ENCODE measurements around the gene STK10. TPM values are rescaled to one million over a fixed set of nuclear protein-coding genes. Genes with fewer than 3 reads are reported as not detected.
"Not testable (repeated sequence)": the region's sequence is repeated elsewhere in the genome, so short reads cannot be mapped to it uniquely, and the experiment has no call there.

The STK10 gene
- polyA plus RNA-seq, 1 donor: 15.8 TPM

DNA sequence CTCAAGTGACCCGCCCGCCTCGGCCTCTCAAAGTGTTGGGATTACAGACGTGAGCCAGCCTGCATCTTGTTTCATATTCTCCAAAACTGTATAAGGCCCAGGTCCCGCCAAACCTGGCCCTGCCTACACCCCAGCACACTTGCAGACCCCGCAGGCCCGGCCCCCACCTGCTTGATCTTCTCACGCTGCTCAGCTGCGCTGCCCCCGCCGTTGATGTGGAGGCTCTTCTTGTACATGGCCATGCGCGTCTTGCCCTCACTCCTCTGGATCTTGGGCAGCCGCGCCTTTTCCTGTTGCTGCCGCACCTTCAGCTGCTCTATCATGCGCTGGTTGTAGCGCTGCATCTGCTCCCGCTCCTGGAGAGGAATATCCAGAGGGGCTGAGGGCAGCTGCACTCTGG is 132.6 kb downstream of the STK10 start:
- no peak for DNase-seq (ENCODE audit: low read depth)

GRCh38 chr5:172054611-172055153 is 133.3 kb downstream of the STK10 start:
- no peak for DNase-seq (ENCODE audit: low read depth)

GRCh38 chr5:172052450-172053236 is 135.4 kb downstream of the STK10 start:
- DNase-seq (ENCODE audit: low read depth): no peak

DNA sequence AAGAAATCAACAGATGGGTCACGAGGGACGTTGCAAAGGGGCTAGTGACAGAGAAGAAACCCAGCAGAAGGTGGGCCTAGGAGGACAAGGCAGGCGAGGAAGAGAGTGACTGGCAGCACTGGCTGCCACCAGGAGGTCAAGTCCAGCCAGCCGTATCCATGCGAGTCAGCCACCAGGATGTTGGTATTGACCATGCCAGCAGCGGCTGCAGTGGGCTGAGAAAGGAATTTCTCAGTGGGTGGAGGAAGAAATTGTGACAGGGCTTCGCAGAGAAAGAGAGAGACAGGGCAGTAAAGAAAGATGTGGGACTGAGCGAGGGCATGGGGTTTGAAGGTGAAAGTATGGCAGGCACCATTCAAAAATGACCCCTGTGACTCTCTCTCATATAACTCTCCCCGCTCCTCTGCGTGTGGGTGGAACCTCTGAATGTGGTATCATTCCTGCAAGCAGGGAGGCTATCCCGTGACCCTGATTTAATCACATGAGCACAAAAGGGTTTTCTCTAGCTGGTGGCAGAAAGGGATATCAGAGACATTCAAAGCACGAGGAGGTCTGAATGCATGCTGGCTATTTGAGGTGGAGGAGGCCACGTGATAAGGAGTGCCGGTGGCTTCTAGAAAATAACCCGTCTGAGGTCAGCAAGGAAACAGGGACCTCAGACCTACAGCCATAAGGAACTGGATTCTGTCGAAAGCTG is 136.2 kb downstream of the STK10 start:
- no peak for DNase-seq (ENCODE audit: low read depth)

DNA sequence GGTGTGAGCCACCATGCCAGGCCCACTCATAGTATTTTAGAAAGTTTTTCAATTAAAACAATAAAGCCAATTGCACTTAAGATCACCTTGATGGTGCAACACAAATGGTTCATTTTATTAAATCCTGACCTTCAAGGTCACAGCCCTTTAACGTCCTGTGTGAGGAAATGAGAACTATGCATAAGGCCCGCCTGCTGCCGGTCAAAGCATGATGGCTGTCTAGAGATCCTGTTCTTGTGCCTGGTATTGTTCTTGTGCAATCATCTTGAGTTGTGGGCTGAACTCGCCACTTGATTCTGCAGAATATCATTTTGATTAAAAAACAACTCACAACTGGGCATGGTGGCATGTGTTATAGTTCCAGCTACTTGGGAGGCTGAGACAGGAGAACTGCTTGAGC is 137.9 kb downstream of the STK10 start:
- no peak for DNase-seq (ENCODE audit: low read depth)

DNA sequence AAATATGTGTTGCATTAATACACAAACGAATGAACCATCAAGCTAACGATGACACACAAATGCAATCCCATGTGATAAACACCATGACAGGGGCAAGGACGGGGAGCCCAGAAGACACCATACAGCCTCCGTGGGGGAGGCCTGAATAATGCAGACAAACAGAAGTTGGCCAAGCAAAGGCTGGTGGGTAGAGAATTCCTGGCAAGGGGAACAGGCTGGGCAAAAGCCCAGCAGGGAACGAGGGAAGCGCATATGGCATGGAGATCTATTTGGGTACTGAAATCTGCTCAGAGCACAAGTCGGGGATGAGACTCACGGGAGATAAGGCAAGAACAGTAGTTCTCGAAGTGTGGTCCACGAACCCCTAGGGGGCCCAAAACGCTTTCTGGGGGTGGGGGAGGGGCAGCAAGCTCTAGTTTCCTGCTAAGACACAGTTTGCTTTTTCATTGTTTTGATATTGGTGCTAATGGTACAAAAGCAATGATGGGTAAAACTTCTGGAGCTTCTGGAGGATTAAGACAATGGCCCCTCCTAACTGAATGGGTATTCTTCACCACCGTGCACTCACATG is 138.7 kb downstream of the STK10 start:
- no peak for DNase-seq (ENCODE audit: low read depth)

DNA sequence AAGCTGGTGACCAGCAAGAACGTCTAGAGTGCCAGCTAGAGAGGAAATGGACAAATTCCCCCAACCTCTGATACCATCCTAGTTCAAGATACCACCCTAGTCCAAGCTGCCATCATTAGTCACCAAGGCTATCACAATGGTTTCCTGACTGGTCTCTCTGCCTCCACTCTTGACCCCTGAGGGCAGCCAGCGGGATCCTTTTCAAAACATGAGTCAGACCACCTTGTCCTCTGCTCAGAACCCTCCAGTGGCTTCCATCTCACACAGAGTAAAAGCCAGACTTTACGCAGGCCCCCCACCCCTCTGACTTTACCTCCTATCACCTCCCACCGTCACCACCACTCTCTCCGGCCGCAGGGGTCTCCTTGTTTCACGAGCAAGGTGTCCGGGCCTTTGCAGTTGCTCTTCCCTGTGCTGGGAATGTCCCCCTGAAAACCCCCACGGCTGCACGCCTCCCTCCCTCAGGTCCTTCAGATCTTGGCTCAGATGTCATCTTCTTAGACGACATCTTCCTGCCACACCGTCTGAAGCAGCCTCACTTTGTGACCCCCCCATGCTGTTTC is 139.4 kb downstream of the STK10 start:
- DNase-seq (ENCODE audit: low read depth): no peak

DNA sequence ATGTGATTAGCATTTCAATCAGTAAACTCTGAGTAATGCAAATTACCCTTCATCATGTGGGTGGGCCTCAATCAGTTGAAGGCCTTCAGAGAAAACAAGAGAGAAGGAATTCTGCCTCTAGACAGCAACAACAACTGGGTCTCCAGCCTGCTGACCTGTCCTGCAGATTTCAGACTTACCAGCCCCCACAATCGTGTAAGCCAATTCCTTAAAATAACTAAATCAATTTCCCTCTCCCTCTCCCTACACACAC is 139.9 kb downstream of the STK10 start:
- no peak for DNase-seq (ENCODE audit: low read depth)

DNA sequence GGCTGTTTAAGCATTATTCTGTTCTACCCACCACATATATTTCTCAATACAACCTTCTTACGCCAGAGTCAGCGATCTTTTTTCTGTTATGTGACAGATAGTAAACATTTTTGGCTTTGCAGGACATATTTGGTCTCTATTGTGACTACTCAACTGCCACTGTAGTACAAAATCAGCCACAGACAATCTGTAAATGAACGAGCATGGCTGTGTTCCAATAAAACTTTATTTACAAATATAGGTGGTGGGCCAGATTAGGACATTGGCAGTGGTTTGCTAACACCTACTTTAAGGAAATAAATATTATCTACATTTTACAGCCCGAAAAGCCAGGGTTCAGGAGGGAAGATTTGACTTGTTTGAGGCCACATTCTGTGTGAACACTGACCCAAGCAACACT is 141.4 kb downstream of the STK10 start:
- DNase-seq (ENCODE audit: low read depth): no peak

GRCh38 chr5:172045315-172045632 is 142.8 kb downstream of the STK10 start:
- DNase-seq (ENCODE audit: low read depth): no peak

DNA sequence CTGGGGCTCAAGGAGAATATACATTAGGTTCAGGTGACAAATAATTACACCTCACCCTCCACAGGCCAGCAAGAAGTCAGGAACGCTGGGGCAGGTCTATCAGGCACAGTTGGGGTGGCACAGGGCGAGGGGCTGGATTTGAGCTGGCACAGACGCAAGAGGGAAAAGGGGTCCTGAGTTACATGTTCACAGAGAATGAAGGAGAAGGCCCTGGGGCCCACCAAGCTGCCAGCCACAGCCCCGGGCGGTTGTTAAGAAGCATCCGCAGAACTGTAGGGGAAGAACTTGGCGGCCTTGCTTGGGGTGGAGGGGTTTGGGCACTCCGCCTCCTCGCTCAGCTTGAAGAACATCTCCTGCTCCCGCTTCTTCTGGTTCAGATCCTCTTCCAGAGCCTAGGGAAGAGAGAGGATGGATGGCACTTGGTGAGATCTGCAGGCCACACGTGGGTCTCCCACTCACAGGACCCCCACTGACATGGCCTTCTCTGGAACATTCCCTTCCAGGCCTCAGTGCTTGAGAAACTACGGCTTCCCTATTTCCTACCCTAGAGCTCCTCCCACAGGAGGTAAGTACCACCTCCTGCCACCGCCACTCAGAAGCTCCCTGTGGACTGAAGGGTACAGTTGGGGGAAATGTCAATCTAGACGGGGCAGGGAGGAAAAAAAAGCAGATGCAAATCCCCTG is 143.3 kb downstream of the STK10 start:
- DNase-seq (ENCODE audit: low read depth): no peak

GRCh38 chr5:172043865-172044264 is 144.2 kb downstream of the STK10 start:
- no peak for DNase-seq (ENCODE audit: low read depth)

- DNase-seq (ENCODE audit: low read depth): no peak
Observed at GRCh38 chr5:172042183-172042582, 145.8 kb downstream of the STK10 start.

DNA sequence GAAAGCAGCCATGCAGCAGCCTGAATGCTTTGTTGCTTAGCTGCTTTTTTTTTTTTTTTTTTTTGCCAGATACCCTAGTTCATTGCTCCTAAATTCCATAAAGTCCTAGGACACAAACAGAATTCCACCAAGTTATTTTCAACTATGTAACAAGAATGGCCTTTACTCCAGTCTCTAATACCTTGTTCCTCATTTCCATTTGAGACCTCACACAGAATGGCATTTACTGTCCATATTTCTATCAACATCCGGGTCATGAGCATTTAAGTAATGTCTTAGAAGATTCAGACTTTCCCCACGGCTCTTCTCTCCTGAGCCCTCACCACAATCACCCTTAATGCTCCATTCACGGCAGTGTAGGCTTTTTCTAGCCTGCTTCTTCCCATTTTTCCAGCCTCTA is 149.9 kb downstream of the STK10 start:
- DNase-seq (ENCODE audit: low read depth): no peak

- no peak for DNase-seq (ENCODE audit: low read depth)
Observed at GRCh38 chr5:172035049-172035448, 153.0 kb downstream of the STK10 start.

- DNase-seq (ENCODE audit: low read depth): no peak
Observed at GRCh38 chr5:172031894-172032461, 156.0 kb downstream of the STK10 start.

DNA sequence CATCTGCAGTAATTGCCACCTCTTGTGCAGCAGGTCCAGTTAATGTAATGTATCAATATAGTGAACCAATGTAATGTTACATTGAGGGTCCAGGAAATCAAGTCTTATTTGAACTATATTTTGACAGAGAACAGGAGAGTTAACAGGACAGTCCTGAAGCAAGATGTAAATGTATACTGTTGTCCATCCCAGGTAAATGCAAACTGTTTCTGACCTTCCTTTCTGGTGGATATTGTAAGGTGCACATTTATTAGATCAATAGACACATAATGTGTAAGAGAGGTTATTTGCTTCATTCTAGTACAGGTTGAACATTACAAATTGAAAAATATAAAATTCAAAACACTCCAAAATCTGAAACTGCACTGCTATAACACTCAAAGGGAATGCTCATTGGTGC is 158.1 kb downstream of the STK10 start:
- no peak for DNase-seq (ENCODE audit: low read depth)

GRCh38 chr5:172028167-172028566 is 159.9 kb downstream of the STK10 start:
- no peak for DNase-seq (ENCODE audit: low read depth)

DNA sequence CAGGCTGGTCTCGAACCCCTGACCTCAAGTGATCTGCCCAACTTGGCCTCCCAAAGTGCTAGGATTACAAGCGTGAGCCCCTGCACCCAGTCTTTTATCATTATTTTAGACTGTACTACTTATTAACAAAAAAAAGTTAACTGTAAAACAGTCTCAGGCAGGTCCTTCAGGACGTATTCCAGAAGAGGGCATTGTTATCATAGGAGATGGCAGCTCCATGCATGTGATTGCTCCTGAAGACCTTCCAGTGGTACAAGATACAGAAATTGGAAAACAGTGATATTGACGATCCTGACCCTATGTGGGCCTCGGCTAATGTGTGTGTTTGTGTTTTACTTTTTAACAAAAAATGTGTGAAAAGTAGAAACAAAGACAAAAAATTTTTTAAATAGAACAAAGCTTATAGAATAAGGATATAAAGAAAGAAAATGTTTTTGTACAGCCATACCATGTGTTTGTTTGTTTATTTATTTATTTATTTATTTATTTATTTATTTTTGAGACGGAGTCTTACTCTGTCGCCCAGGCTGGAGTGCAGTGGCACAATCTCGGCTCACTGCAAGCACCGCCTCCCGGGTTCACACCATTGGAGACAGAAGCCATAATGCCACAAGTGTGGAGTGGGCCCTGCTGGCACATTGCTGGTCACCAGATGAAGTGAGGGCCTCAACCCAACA is 167.8 kb downstream of the STK10 start:
- DNase-seq (ENCODE audit: low read depth): not testable (repeated sequence)

DNA sequence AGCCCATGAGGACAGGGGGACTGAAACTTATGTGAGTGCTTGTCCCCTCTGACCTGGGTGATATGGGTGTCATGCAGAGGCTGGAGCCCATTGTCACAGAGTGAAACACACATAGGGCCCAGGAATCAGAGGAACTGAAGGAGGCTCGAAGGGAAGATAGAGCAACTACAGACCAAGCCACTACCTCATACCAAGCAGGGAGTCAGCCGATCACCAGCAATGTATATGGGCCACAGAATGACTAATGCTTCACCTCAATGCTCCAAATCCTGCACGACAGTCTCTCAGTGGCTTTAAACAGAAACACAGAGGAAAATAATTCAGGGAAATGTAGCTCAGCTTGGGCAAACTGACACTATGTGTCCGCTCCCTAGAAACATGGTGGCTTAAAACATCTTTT is 172.7 kb downstream of the STK10 start:
- DNase-seq (ENCODE audit: low read depth): no peak

GRCh38 chr5:172010278-172010677 is 177.7 kb downstream of the STK10 start:
- no peak for DNase-seq (ENCODE audit: low read depth)
